Nephron progenitor cell (in vitro differentiated cells): ENCODE measurements around the gene ICA1.

Experiments used
- DNase-seq: peaks from one replicate; pipeline ENCODE4 v3.0.0; 2021
- H3K27ac Mint-ChIP-seq: 2 replicates; pipeline ENCODE4 v1.8.0; 2021; ENCODE audit warnings: mild to moderate bottlenecking, moderate library complexity, mixed read lengths
- H3K27me3 Mint-ChIP-seq: 2 replicates; pipeline ENCODE4 v1.8.0; 2021; ENCODE audit warnings: mild to moderate bottlenecking, low read depth, mixed read lengths; ENCODE audit not compliant: poor library complexity
- H3K36me3 Mint-ChIP-seq: 2 replicates; pipeline ENCODE4 v1.8.0; 2021; ENCODE audit warnings: low read depth, mixed read lengths
- H3K4me1 Mint-ChIP-seq: 2 replicates; pipeline ENCODE4 v1.8.0; 2021; ENCODE audit warnings: mixed read lengths
- H3K4me3 Mint-ChIP-seq: 2 replicates; pipeline ENCODE4 v1.8.0; 2021; ENCODE audit warnings: mild to moderate bottlenecking, moderate library complexity, mixed read lengths
- H3K9me3 Mint-ChIP-seq: 2 replicates; pipeline ENCODE4 v1.8.0; 2021; ENCODE audit warnings: mild to moderate bottlenecking, moderate library complexity, mixed read lengths
- CTCF ChIP-seq: fragments of 200-600 bp; sonication (generic); IDR thresholded peaks from 2 replicates; pipeline ENCODE4 v1.5.0; 2021; ENCODE audit warnings: antibody characterized with exemption

The ICA1 gene

GRCh38 chr7:8185926-8186683 is 75.9 kb downstream of the ICA1 start:
- H3K27ac Mint-ChIP-seq, result peak overlapping the region; percentile 31
- H3K27me3 Mint-ChIP-seq, result peaks cover 2% of the 10 kb centered on the region
- peaks cover 33% of the 10 kb centered on the region for H3K4me1 Mint-ChIP-seq
- H3K9me3 Mint-ChIP-seq, result no peaks in the 10 kb centered on the region
- H3K36me3 Mint-ChIP-seq, result no peaks in the 10 kb centered on the region
- no peak for DNase-seq
- no peak for TF ChIP-seq CTCF
- no peak overlapping the region for H3K4me3 Mint-ChIP-seq

GRCh38 chr7:8184221-8184620 is 77.7 kb downstream of the ICA1 start:
- no peak for TF ChIP-seq CTCF
- Mint-ChIP-seq H3K4me3 (no peak overlapping the region), H3K4me1 (peaks cover 14% of the 10 kb centered on the region), H3K36me3 (no peaks in the 10 kb centered on the region), H3K27ac (no peak overlapping the region), H3K9me3 (no peaks in the 10 kb centered on the region), H3K27me3 (peaks cover 2% of the 10 kb centered on the region)
- no peak for DNase-seq

- H3K27ac Mint-ChIP-seq, result no peak overlapping the region
- H3K9me3 Mint-ChIP-seq, result no peaks in the 10 kb centered on the region
- no peak overlapping the region for H3K4me3 Mint-ChIP-seq
- no peak for TF ChIP-seq CTCF
- DNase-seq, result no peak
- peaks cover 16% of the 10 kb centered on the region for H3K4me1 Mint-ChIP-seq
- H3K36me3 Mint-ChIP-seq, result no peaks in the 10 kb centered on the region
- no peaks in the 10 kb centered on the region for H3K27me3 Mint-ChIP-seq
Measured at GRCh38 chr7:8179486-8179885, 82.5 kb downstream of the ICA1 start.

- Mint-ChIP-seq H3K9me3 (no peaks in the 10 kb centered on the region), H3K36me3 (no peaks in the 10 kb centered on the region), H3K27me3 (no peaks in the 10 kb centered on the region), H3K4me3 (no peak overlapping the region), H3K27ac (no peak overlapping the region), H3K4me1 (peaks cover 16% of the 10 kb centered on the region)
- no peak for TF ChIP-seq CTCF
- DNase-seq, result no peak
Measured at GRCh38 chr7:8178353-8178752, 83.6 kb downstream of the ICA1 start.

GRCh38 chr7:8177109-8177933 is 84.6 kb downstream of the ICA1 start:
- no peak for TF ChIP-seq CTCF
- H3K9me3 Mint-ChIP-seq, result no peaks in the 10 kb centered on the region
- no peaks in the 10 kb centered on the region for H3K27me3 Mint-ChIP-seq
- H3K4me1 Mint-ChIP-seq, result peaks cover 16% of the 10 kb centered on the region
- no peak overlapping the region for H3K4me3 Mint-ChIP-seq
- no peaks in the 10 kb centered on the region for H3K36me3 Mint-ChIP-seq
- DNase-seq, result no peak
- no peak overlapping the region for H3K27ac Mint-ChIP-seq
